ENCODE results near the gene ZC3H12D. TPM values are rescaled to one million over a fixed set of nuclear protein-coding genes. Genes with fewer than 3 reads are reported as not detected.

ZC3H12D gene
- total and polyA plus RNA-seq, 2 experiments from 2014 or later: 0.07 TPM; not detected in 1

- TF ChIP-seq, protein P1, sequence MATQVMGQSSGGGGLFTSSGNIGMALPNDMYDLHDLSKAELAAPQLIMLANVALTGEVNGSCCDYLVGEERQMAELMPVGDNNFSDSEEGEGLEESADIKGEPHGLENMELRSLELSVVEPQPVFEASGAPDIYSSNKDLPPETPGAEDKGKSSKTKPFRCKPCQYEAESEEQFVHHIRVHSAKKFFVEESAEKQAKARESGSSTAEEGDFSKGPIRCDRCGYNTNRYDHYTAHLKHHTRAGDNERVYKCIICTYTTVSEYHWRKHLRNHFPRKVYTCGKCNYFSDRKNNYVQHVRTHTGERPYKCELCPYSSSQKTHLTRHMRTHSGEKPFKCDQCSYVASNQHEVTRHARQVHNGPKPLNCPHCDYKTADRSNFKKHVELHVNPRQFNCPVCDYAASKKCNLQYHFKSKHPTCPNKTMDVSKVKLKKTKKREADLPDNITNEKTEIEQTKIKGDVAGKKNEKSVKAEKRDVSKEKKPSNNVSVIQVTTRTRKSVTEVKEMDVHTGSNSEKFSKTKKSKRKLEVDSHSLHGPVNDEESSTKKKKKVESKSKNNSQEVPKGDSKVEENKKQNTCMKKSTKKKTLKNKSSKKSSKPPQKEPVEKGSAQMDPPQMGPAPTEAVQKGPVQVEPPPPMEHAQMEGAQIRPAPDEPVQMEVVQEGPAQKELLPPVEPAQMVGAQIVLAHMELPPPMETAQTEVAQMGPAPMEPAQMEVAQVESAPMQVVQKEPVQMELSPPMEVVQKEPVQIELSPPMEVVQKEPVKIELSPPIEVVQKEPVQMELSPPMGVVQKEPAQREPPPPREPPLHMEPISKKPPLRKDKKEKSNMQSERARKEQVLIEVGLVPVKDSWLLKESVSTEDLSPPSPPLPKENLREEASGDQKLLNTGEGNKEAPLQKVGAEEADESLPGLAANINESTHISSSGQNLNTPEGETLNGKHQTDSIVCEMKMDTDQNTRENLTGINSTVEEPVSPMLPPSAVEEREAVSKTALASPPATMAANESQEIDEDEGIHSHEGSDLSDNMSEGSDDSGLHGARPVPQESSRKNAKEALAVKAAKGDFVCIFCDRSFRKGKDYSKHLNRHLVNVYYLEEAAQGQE (IDR thresholded peaks at IDR 0.05; ENCODE audit: unreplicated experiment): no peak
- TF ChIP-seq ZNF114 (CRISPR knock-in tag; IDR thresholded peaks at IDR 0.05) (no peak), JUNB (IDR thresholded peaks at IDR 0.05; ENCODE audit: unreplicated experiment) (no peak), STAT1 (IDR thresholded peaks at IDR 0.05; ENCODE audit: unreplicated experiment) (no peak), EZH2 (IDR thresholded peaks at IDR 0.05; ENCODE audit: low read depth, unreplicated experiment) (no peak)
Measured at GRCh38 chr6:149488815-149489214, 4.0 kb upstream of the ZC3H12D start (continued).

- ATAC-seq (no peak), DNase-seq (ENCODE audit: low spot score) (no peak)
- Mint-ChIP-seq H3K27ac (no peak overlapping the region), H3K36me3 (ENCODE audit: low read depth) (no peaks in the 10 kb centered on the region), H3K4me3 (no peak overlapping the region), H3K9me3 (no peaks in the 10 kb centered on the region), H3K4me1 (peaks cover 8% of the 10 kb centered on the region), H3K27me3 (ENCODE audit: insufficient read depth, low read depth, poor library complexity) (peaks cover 9% of the 10 kb centered on the region)
- no peaks in the 10 kb centered on the region for H3K9me2 ChIP-seq (ENCODE audit: insufficient read depth)
- no peaks in the 10 kb centered on the region for H3K4me1 ChIP-seq (ENCODE audit: insufficient read depth)
- H3F3A ChIP-seq (replicated peaks; ENCODE audit: low read depth): no peaks in the 10 kb centered on the region
- no peaks in the 10 kb centered on the region for H3K36me3 ChIP-seq (ENCODE audit: insufficient read depth)
- no peaks in the 10 kb centered on the region for H4K20me1 ChIP-seq (replicated peaks; ENCODE audit: insufficient read depth)
- no peak overlapping the region for H3K27ac ChIP-seq (ENCODE audit: low read depth)
- H3K79me2 ChIP-seq (replicated peaks; ENCODE audit: insufficient read depth): no peaks in the 10 kb centered on the region
- no peak overlapping the region for H3K4me2 ChIP-seq
- no peak overlapping the region for H2AFZ ChIP-seq
- no peak overlapping the region for H3K4me3 ChIP-seq
- no peaks in the 10 kb centered on the region for H3K27me3 ChIP-seq (ENCODE audit: insufficient read depth)
- TF ChIP-seq NANOG (IDR thresholded peaks at IDR 0.05; ENCODE audit: borderline replicate concordance) (no peak), POLR2AphosphoS5 (IDR thresholded peaks at IDR 0.05; ENCODE audit: low read depth) (no peak), ZNF331 (CRISPR knock-in tag; IDR thresholded peaks at IDR 0.05; ENCODE audit: low read depth) (no peak), ETS1 (IDR thresholded peaks at IDR 0.05) (no peak), JUNB (IDR thresholded peaks at IDR 0.05; ENCODE audit: unreplicated experiment) (no peak), EZH2phosphoT487 (IDR thresholded peaks at IDR 0.05; ENCODE audit: unreplicated experiment) (no peak), STAT1 (IDR thresholded peaks at IDR 0.05; ENCODE audit: unreplicated experiment) (no peak), ZNF114 (CRISPR knock-in tag; IDR thresholded peaks at IDR 0.05) (no peak), CREB1 (CRISPR knock-in tag; IDR thresholded peaks at IDR 0.05; ENCODE audit: low read depth) (no peak)
- TF ChIP-seq, protein P1 (IDR thresholded peaks at IDR 0.05; ENCODE audit: unreplicated experiment): no peak
- TF ChIP-seq, protein P2, sequence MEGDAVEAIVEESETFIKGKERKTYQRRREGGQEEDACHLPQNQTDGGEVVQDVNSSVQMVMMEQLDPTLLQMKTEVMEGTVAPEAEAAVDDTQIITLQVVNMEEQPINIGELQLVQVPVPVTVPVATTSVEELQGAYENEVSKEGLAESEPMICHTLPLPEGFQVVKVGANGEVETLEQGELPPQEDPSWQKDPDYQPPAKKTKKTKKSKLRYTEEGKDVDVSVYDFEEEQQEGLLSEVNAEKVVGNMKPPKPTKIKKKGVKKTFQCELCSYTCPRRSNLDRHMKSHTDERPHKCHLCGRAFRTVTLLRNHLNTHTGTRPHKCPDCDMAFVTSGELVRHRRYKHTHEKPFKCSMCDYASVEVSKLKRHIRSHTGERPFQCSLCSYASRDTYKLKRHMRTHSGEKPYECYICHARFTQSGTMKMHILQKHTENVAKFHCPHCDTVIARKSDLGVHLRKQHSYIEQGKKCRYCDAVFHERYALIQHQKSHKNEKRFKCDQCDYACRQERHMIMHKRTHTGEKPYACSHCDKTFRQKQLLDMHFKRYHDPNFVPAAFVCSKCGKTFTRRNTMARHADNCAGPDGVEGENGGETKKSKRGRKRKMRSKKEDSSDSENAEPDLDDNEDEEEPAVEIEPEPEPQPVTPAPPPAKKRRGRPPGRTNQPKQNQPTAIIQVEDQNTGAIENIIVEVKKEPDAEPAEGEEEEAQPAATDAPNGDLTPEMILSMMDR (conservative IDR thresholded peaks at IDR 0.05; ENCODE audit: low read depth in 2 of 2): no peak
Measured at GRCh38 chr6:149487316-149487715, 2.5 kb upstream of the ZC3H12D start.
